Smooth muscle cell of the pulmonary artery (primary cell): ENCODE results near the gene ATOH8. TPM values are rescaled to one million over a fixed set of nuclear protein-coding genes. Genes with fewer than 3 reads are reported as not detected.

Experiments used
- total RNA-seq: library from RNA; depleted of rRNA; stranded (reverse); fragments of >200 nt; gene quantifications from 2 replicates; pipeline ENCODE4 v1.2.3, GENCODE V29; 2014

Gene ATOH8
- 22.4 and 30.8 TPM in 2 replicates for total RNA-seq

GRCh38 chr2:85753525-85754312, at the start of gene ATOH8:
Gene ATOH8 (plus strand): TSS chr2:85753991. CDS start chr2:85754190, 199 bp downstream.

Other genes with a start within 250 kb of the ATOH8 start
- 148 and 292 TPM in 2 replicates for gene MAT2A, start 214.8 kb upstream of the ATOH8 start, total RNA-seq
- 56.9 and 80.2 TPM in 2 replicates for gene GGCX, start 192.5 kb upstream of the ATOH8 start, total RNA-seq
- gene VAMP8, start 176.4 kb upstream of the ATOH8 start, total RNA-seq: 0.33 and 0.85 TPM in 2 replicates
- gene VAMP5, start 169.6 kb upstream of the ATOH8 start, total RNA-seq: 13.7 and 15.9 TPM in 2 replicates
- 123 and 125 TPM in 2 replicates for gene RNF181, start 158.2 kb upstream of the ATOH8 start, total RNA-seq
- 14.6 and 21.2 TPM in 2 replicates for gene TMEM150A, start 151.3 kb upstream of the ATOH8 start, total RNA-seq
- 18.0 and 24.1 TPM in 2 replicates for gene C2orf68, start 141.9 kb upstream of the ATOH8 start, total RNA-seq
- 31.1 and 34.2 TPM in 2 replicates for gene USP39, start 137.8 kb upstream of the ATOH8 start, total RNA-seq
- not detected in 2 replicates for gene SFTPB, start 85.8 kb upstream of the ATOH8 start, total RNA-seq
- 0.07 TPM in 1 of 2 replicates, not detected in the other for gene GNLY, start 59.6 kb upstream of the ATOH8 start, total RNA-seq
- gene ST3GAL5, start 135.0 kb downstream of the ATOH8 start, total RNA-seq: 10.1 and 13.9 TPM in 2 replicates